Sigmoid colon (tissue), 7 donors: ENCODE measurements around the gene BCAS3. TPM values are rescaled to one million over a fixed set of nuclear protein-coding genes. Genes with fewer than 3 reads are reported as not detected.

ENCODE experiments used
- DNase-seq: peaks from one replicate; pipeline ENCODE4 v3.0.0-alpha.2; 2019
- H3K27ac ChIP-seq, 4 donors: fragments of 200-600 bp; sonication (generic); one replicate each; pipeline ENCODE4 v1.5.1; 2016 to 2019; ENCODE audit warnings: mild to moderate bottlenecking in 1 of 4
- H3K27me3 ChIP-seq, 3 donors: fragments of 200-600 bp; sonication (generic); one replicate each; pipeline ENCODE4 v1.5.1; 2019; ENCODE audit warnings: mild to moderate bottlenecking in 1 of 3
- H3K36me3 ChIP-seq, 4 donors: fragments of 200-600 bp; sonication (generic); one replicate each; pipeline ENCODE4 v1.5.1; 2016 to 2019
- H3K4me1 ChIP-seq, 4 donors: fragments of 200-600 bp; sonication (generic); one replicate each; pipeline ENCODE4 v1.5.1; 2017 to 2019
- H3K4me3 ChIP-seq, 4 donors: fragments of 200-600 bp; sonication (generic); one replicate each; pipeline ENCODE4 v1.5.1; 2017 to 2019; ENCODE audit warnings: mild to moderate bottlenecking in 2 of 4, moderate library complexity in 1 of 4
- H3K9me3 ChIP-seq, 4 donors: fragments of 200-600 bp in 3 of 4; sonication (generic) in 3 of 4; one replicate each; pipeline versions ENCODE4 v1.5.1 to v1.6.1; 2013 to 2019
- EP300 ChIP-seq, 4 donors: sonication (generic); formaldehyde crosslinking; IDR thresholded peaks; one replicate each; pipeline ENCODE4 v1.6.1; 2017; ENCODE audit warnings: antibody characterized with exemption in 4 of 4
- POLR2A ChIP-seq, 2 donors: fragments of 450-650 bp; IDR thresholded peaks; one replicate each; pipeline ENCODE4 v1.6.1; 2016; ENCODE audit warnings: antibody characterized with exemption in 2 of 2, mild to moderate bottlenecking in 2 of 2, moderate library complexity in 2 of 2
- POLR2AphosphoS5 ChIP-seq, 4 donors: sonication (generic); formaldehyde crosslinking; IDR thresholded peaks; one replicate each; pipeline ENCODE4 v1.6.1; 2017; ENCODE audit warnings: antibody characterized with exemption in 4 of 4
- WGBS, 2 donors: extraction: QIAGEN DNeasy Blood & Tissue Kit; methylation state at CpG; one replicate each; pipeline ENCODE4 v1.1.7; 2013; 5-methylcytosine and 5-hydroxymethylcytosine counted together
- intact Hi-C: fragments of 100-400 bp; cut with DNase I; formaldehyde crosslinking; loops from one replicate; pipeline ENCODE4 v1.15.1; 2023
- polyA plus RNA-seq, 3 donors: library from polyadenylated mRNA; stranded (reverse); fragments of 200-250 nt; gene quantifications; one replicate each; pipeline ENCODE4 v1.2.3, GENCODE V29; 2013
- total RNA-seq, 4 donors: library from RNA; depleted of rRNA; stranded (reverse); fragments of >200 nt; gene quantifications; one replicate each; pipeline ENCODE4 v1.1.0, GENCODE V29; 2016
- TF ChIP-seq, protein P1 (sequence below), 4 experiments: fragments of 450-650 bp in 3 of 4; fragments of 200-600 bp in 1 of 4; IDR thresholded peaks; one replicate each; pipeline ENCODE4 v1.5.1; 2016 to 2019; ENCODE audit warnings: antibody characterized with exemption in 4 of 4, mild to moderate bottlenecking in 3 of 4, moderate library complexity in 2 of 4
- donor health status: healthy with polysubstance abuse.
- donor health status: Bipolar disorder and iron deficiency.
- donor health status: healthy.

Gene BCAS3
- total and polyA plus RNA-seq, 7 donors, result 6.3 to 38.5 (median 28.5) TPM

DNA sequence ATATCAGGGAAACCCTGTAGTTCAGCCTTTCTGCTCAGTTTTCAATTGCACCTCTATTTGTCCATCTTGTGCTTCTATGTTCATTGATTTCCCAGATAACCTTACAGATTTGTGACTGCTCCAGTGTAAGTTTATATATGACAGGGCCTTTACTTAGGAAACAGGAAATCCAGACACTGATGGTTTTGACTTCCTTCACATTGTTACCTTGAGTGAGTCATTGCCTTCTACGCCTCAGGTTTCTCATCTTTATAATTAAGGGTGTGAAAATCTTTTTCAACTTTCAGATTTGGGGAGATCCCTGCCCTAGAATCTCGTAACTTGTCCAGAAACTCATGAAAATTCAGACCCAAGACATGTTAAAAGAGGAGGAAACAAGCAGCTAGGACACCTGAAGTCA is 379.6 kb downstream of the BCAS3 start:
- H3K4me1 ChIP-seq, result no peaks in the 10 kb centered on the region
- WGBS, 2 donors, result 67 to 78% methylated on average over 2 of the region's 2 CpGs
- intact Hi-C loops, result no loop called here
- no peak for DNase-seq
- H3K9me3 ChIP-seq, result no peaks in the 10 kb centered on the region
- no peak for TF ChIP-seq EP300 (IDR thresholded peaks at IDR 0.05)
- TF ChIP-seq, protein P1, sequence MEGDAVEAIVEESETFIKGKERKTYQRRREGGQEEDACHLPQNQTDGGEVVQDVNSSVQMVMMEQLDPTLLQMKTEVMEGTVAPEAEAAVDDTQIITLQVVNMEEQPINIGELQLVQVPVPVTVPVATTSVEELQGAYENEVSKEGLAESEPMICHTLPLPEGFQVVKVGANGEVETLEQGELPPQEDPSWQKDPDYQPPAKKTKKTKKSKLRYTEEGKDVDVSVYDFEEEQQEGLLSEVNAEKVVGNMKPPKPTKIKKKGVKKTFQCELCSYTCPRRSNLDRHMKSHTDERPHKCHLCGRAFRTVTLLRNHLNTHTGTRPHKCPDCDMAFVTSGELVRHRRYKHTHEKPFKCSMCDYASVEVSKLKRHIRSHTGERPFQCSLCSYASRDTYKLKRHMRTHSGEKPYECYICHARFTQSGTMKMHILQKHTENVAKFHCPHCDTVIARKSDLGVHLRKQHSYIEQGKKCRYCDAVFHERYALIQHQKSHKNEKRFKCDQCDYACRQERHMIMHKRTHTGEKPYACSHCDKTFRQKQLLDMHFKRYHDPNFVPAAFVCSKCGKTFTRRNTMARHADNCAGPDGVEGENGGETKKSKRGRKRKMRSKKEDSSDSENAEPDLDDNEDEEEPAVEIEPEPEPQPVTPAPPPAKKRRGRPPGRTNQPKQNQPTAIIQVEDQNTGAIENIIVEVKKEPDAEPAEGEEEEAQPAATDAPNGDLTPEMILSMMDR (IDR thresholded peaks at IDR 0.05), result no peak
- TF ChIP-seq POLR2A (IDR thresholded peaks at IDR 0.05), result no peak
- no peak for TF ChIP-seq POLR2AphosphoS5 (IDR thresholded peaks at IDR 0.05)
- no peak overlapping the region for H3K27ac ChIP-seq
- H3K4me3 ChIP-seq, result no peak overlapping the region
- no peaks in the 10 kb centered on the region for H3K27me3 ChIP-seq
- H3K36me3 ChIP-seq, result no peaks in the 10 kb centered on the region

DNA sequence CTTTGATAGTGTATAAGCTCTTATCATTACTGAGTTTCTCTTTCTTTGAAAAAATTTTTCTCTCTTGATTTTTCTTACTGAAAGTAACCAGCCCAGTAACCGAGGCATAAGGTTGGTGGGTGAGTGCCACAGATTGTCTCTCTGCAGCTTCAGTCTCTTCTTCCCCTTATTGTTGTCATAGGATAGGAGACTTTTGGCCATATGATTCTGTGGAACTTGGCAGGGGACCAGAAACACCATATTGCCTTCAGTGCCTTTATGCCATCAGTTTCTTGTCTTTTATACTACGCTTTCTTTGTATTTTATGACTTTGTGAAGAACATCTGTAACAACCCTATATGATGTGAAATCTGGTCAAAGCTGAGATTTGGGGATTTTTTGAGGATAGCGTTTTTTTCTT is 380.4 kb downstream of the BCAS3 start:
- Histone ChIP-seq H3K27me3 (no peaks in the 10 kb centered on the region), H3K9me3 (no peaks in the 10 kb centered on the region), H3K36me3 (no peaks in the 10 kb centered on the region), H3K4me1 (no peaks in the 10 kb centered on the region), H3K4me3 (no peak overlapping the region), H3K27ac (no peak overlapping the region)
- no peak for DNase-seq
- 89 to 90% methylated on average over 3 of the region's 3 CpGs for WGBS, 2 donors
- intact Hi-C loops, result no loop called here
- no peak for TF ChIP-seq POLR2A (IDR thresholded peaks at IDR 0.05)
- no peak for TF ChIP-seq POLR2AphosphoS5 (IDR thresholded peaks at IDR 0.05)
- TF ChIP-seq, protein P1 (IDR thresholded peaks at IDR 0.05), result no peak
- no peak for TF ChIP-seq EP300 (IDR thresholded peaks at IDR 0.05)

GRCh38 chr17:61063528-61063927 is 385.9 kb downstream of the BCAS3 start:
- intact Hi-C loops, result no loop called here
- no peak overlapping the region for H3K4me3 ChIP-seq
- H3K36me3 ChIP-seq, result no peaks in the 10 kb centered on the region
- H3K27me3 ChIP-seq, result no peaks in the 10 kb centered on the region
- H3K4me1 ChIP-seq, result peaks cover 0 to 23% (median 6%) of the 10 kb centered on the region in 4 donors
- TF ChIP-seq, protein P1 (IDR thresholded peaks at IDR 0.05), result no peak
- TF ChIP-seq EP300 (IDR thresholded peaks at IDR 0.05) (no peak), POLR2AphosphoS5 (IDR thresholded peaks at IDR 0.05) (no peak), POLR2A (IDR thresholded peaks at IDR 0.05) (no peak)
- WGBS, 2 donors, result 94 to 95% methylated on average over 2 of the region's 2 CpGs
- no peaks in the 10 kb centered on the region for H3K9me3 ChIP-seq
- DNase-seq, result no peak
- no peak overlapping the region for H3K27ac ChIP-seq

DNA sequence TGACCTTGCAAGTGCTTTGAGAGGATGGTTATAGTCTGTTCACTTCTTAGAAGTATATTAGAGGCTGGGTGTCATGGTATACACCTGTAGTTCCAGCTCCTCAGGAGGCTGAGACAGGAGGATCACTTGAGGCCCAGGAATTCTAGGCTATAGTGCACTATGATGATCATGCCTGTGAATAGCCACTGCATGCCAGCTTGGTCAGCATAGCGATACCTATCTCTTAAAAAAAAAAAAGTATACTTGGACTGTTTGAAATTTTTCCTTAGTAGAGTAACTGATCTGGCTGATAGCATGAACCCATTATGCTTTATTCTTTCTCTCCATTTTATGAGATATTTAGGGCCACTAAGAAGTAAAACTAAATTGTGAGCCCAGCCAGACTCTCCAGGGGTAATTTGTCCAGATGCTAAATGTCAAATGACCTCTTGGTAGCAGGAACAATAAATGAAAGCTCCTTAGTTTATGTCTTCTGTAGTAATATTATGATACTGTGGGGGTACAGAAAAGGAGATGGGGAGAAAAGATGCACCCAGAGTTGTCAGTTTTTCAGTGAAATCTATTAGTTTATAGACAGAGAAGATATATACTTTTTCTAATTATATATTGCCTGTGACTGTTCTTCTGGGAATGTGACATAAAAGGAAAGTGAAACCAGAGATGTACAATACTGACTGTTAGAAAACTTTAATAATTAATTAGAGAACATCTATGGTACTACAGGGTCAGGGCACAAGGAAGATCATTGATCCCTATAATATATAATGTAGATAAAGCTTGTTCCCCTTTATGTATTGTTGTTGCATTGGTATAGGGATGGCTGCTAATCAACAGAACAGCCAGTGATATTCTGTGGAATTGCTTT is 386.7 kb downstream of the BCAS3 start:
- DNase-seq, result no peak
- intact Hi-C loops, result no loop called here
- Histone ChIP-seq H3K4me1 (peaks cover 0 to 23% (median 6%) of the 10 kb centered on the region in 4 donors), H3K27ac (no peak overlapping the region), H3K9me3 (no peaks in the 10 kb centered on the region), H3K4me3 (no peak overlapping the region), H3K27me3 (no peaks in the 10 kb centered on the region), H3K36me3 (no peaks in the 10 kb centered on the region)
- TF ChIP-seq EP300 (IDR thresholded peaks at IDR 0.05) (no peak), POLR2AphosphoS5 (IDR thresholded peaks at IDR 0.05) (no peak), POLR2A (IDR thresholded peaks at IDR 0.05) (no peak)
- TF ChIP-seq, protein P1 (IDR thresholded peaks at IDR 0.05), result no peak
- 93 to 96% methylated on average over 1 of the region's 1 CpG for WGBS, 2 donors
